K562 (cell line): Measurements from ENCODE around the gene MCM7. TPM values are rescaled to one million over a fixed set of nuclear protein-coding genes. Genes with fewer than 3 reads are reported as not detected.

Experiments
- ARID3A ChIP-seq: IDR thresholded peaks from 2 replicates; pipeline ENCODE4 v1.6.1; 2012; ENCODE audit warnings: low read depth, low read length, improper control_type of control experiment, borderline replicate concordance
- ASH1L ChIP-seq: fragments of 450-650 bp; IDR thresholded peaks from 2 replicates; pipeline ENCODE4 v1.6.1; 2018; ENCODE audit warnings: borderline replicate concordance, mild to moderate bottlenecking, low read depth; ENCODE audit not compliant: partially characterized antibody
- CC2D1A ChIP-seq: fragments of 450-650 bp; IDR thresholded peaks from 2 replicates; pipeline ENCODE4 v1.6.1; 2017; ENCODE audit warnings: mild to moderate bottlenecking
- ELK3 ChIP-seq: fragments of 450-650 bp; formaldehyde crosslinking; IDR thresholded peaks from 2 replicates; pipeline ENCODE4 v1.4.0; 2020; ENCODE audit warnings: mild to moderate bottlenecking
- EP300 ChIP-seq: IDR thresholded peaks from 2 replicates; pipeline ENCODE4 v1.6.1; 2012; ENCODE audit warnings: low read length, improper control_type of control experiment
- EZH2 ChIP-seq: IDR thresholded peaks from 2 replicates; pipeline ENCODE4 v1.6.1; 2012; ENCODE audit warnings: low read depth, mild to moderate bottlenecking, inconsistent platforms, low read length, borderline replicate concordance
- HNRNPH1 ChIP-seq: fragments of 200-400 bp; formaldehyde crosslinking; optimal IDR thresholded peaks from 2 replicates; pipeline ENCODE3; 2017; ENCODE audit warnings: low read depth, mild to moderate bottlenecking, low read length, moderate library complexity
- L3MBTL2 ChIP-seq: fragments of 450-650 bp; IDR thresholded peaks from 2 replicates; pipeline ENCODE4 v1.6.1; 2016; ENCODE audit warnings: mild to moderate bottlenecking, moderate library complexity
- LARP7 ChIP-seq: fragments of 450-650 bp; IDR thresholded peaks from 2 replicates; pipeline ENCODE4 v1.6.1; 2016
- NR0B1 ChIP-seq: fragments of 450-650 bp; IDR thresholded peaks from one replicate; pipeline ENCODE4 v1.6.1; 2018; ENCODE audit warnings: mild to moderate bottlenecking, moderate library complexity; ENCODE audit not compliant: partially characterized antibody
- PKNOX1 ChIP-seq: fragments of 450-650 bp; IDR thresholded peaks from 2 replicates; pipeline ENCODE4 v1.6.1; 2016
- POLR2AphosphoS2 ChIP-seq: IDR thresholded peaks from 2 replicates; pipeline ENCODE4 v1.6.1; 2012; ENCODE audit warnings: low read length, improper control_type of control experiment
- SIN3B ChIP-seq: fragments of 450-650 bp; IDR thresholded peaks from 2 replicates; pipeline ENCODE4 v1.6.1; 2017; ENCODE audit warnings: low read depth, mild to moderate bottlenecking, moderate library complexity
- SUPT5H ChIP-seq: fragments of 450-650 bp; IDR thresholded peaks from 2 replicates; pipeline ENCODE4 v1.6.1; 2016
- TEAD1 ChIP-seq, 2 experiments: fragments of 450-650 bp in 1 of 2; sonication (generic) in 1 of 2; formaldehyde crosslinking; IDR thresholded peaks; 2 replicates each; pipeline versions ENCODE4 v1.4.0 to v1.8.0; 2020 to 2022; ENCODE audit warnings: mild to moderate bottlenecking in 2 of 2, missing genetic modification reagents in 1 of 2
- TFAP4 ChIP-seq: sonication (generic); formaldehyde crosslinking; IDR thresholded peaks from 2 replicates; pipeline ENCODE4 v1.8.0; 2022; ENCODE audit warnings: missing genetic modification reagents, mild to moderate bottlenecking, moderate library complexity, borderline replicate concordance
- TRIM25 ChIP-seq: fragments of 450-650 bp; IDR thresholded peaks from 2 replicates; pipeline ENCODE4 v1.7.0; 2016; ENCODE audit warnings: borderline replicate concordance
- ZNF57 ChIP-seq: fragments of 450-650 bp; formaldehyde crosslinking; IDR thresholded peaks from 2 replicates; pipeline ENCODE4 v1.4.0; 2020; ENCODE audit warnings: mild to moderate bottlenecking, moderate library complexity
- ZNF830 ChIP-seq: fragments of 250-450 bp; sonication (Bioruptor Pico); IDR thresholded peaks from 2 replicates; pipeline ENCODE4 v1.5.0; 2021; ENCODE audit warnings: mild to moderate bottlenecking
- polyA plus RNA-seq, 8 experiments: library from polyadenylated mRNA; depleted of rRNA in 4 of 8; stranded (reverse) in 5 of 8; unstranded in 3 of 8; fragments of >200 nt; fragmentation: Nextera tagmentation in 2 of 8; fragmentation: Illumina TruSeq in 1 of 8; extraction: Ambion mirVana in 2 of 8; extraction: Trizol in 1 of 8; gene quantifications; 2 replicates each; pipeline versions ENCODE4 v1.2.1 to v1.2.3, GENCODE V29; 2011 to 2014; ENCODE audit warnings: inconsistent platforms in 1 of 8, missing spikeins in 1 of 8
- total RNA-seq, 7 experiments: library from RNA; depleted of rRNA in 6 of 7; stranded (reverse); fragments of >200 nt in 6 of 7; fragmentation: Illumina TruSeq in 2 of 7; extraction: Trizol in 2 of 7; gene quantifications; 2 replicates each; pipeline versions ENCODE4 v1.2.1 to v1.2.3, GENCODE V29; 2011 to 2021; ENCODE audit warnings: low replicate concordance in 1 of 7

The MCM7 gene
- total and polyA plus RNA-seq, 9 of the 15 experiments (the other 6 are each of a cell fraction or from before 2014, with no cell fraction given) = 329 to 856 (median 437) TPM

- TF ChIP-seq NR0B1 (no peak), ZNF57 (no peak), EP300 (no peak), ZNF830 (CRISPR knock-in tag) (no peak), PKNOX1 (peak; percentile 58), POLR2AphosphoS2 (no peak), HNRNPH1 (no peak), ARID3A (no peak), SUPT5H (no peak), EZH2 (no peak), TRIM25 (0 out of 2 replicates have a peak, but pooled peaks have one; percentile 38), CC2D1A (no peak), TFAP4 (CRISPR knock-in tag) (no peak), L3MBTL2 (no peak), SIN3B (no peak), TEAD1 (CRISPR knock-in tag; IDR thresholded peaks at IDR 0.05) (no peak), ASH1L (peak; percentile 27), ELK3 (CRISPR knock-in tag) (no peak), LARP7 (peak; percentile 33; the same call in 1 of the 2 replicates)
Observed at GRCh38 chr7:100082978-100083377, 18.2 kb downstream of the MCM7 start (continued).
